GM21619 (cell line): ENCODE data around the gene NCCRP1.

Source experiments
- ATAC-seq: cut with Tn5 transposase; IDR thresholded peaks from one replicate; pipeline ENCODE4 v1.9.1; 2021; ENCODE audit not compliant: unreplicated experiment

NCCRP1 gene

GRCh38 chr19:39179754-39180153 is 17.0 kb upstream of the NCCRP1 start:
- no peak for ATAC-seq

- ATAC-seq: no peak
These were observed 16.0 kb upstream of the NCCRP1 start for GRCh38 chr19:39180749-39181148.

- no peak for ATAC-seq
These were observed 15.1 kb upstream of the NCCRP1 start for GRCh38 chr19:39181500-39182173.

GRCh38 chr19:39182174-39182505 is 14.6 kb upstream of the NCCRP1 start:
- no peak for ATAC-seq

- no peak for ATAC-seq
These were observed 13.7 kb upstream of the NCCRP1 start for GRCh38 chr19:39183104-39183503.

GRCh38 chr19:39186391-39186790 is 10.4 kb upstream of the NCCRP1 start:
- no peak for ATAC-seq

- ATAC-seq: no peak
These were observed 9.2 kb upstream of the NCCRP1 start for GRCh38 chr19:39187552-39187943.

GRCh38 chr19:39188960-39189359 is 7.8 kb upstream of the NCCRP1 start:
- ATAC-seq: no peak

- no peak for ATAC-seq
These were observed 6.0 kb upstream of the NCCRP1 start for GRCh38 chr19:39190768-39191167.

- no peak for ATAC-seq
These were observed 3.9 kb upstream of the NCCRP1 start for GRCh38 chr19:39192846-39193245.

GRCh38 chr19:39193803-39194202 is 3.0 kb upstream of the NCCRP1 start:
- ATAC-seq: no peak

GRCh38 chr19:39194832-39195542 is 1.8 kb upstream of the NCCRP1 start:
- no peak for ATAC-seq

- ATAC-seq: no peak
These were observed 1.0 kb upstream of the NCCRP1 start for GRCh38 chr19:39195755-39196154.

GRCh38 chr19:39196320-39196719 is 444 bp upstream of the NCCRP1 start:
- no peak for ATAC-seq

GRCh38 chr19:39197808-39198207 is 1.0 kb downstream of the NCCRP1 start:
- ATAC-seq: no peak

GRCh38 chr19:39199025-39199424 is 2.3 kb downstream of the NCCRP1 start:
- ATAC-seq: no peak

GRCh38 chr19:39200066-39200802 is 3.5 kb downstream of the NCCRP1 start:
- no peak for ATAC-seq

GRCh38 chr19:39200803-39201115 is 4.0 kb downstream of the NCCRP1 start:
- ATAC-seq: no peak

GRCh38 chr19:39202998-39203355 is 6.2 kb downstream of the NCCRP1 start:
- no peak for ATAC-seq

GRCh38 chr19:39203372-39204341 is 6.9 kb downstream of the NCCRP1 start, which contains the start of gene SYCN:
TSS of gene SYCN (minus strand) at chr19:39204263. CDS start at chr19:39204254, 9 bp downstream.
- ATAC-seq: no peak

- no peak for ATAC-seq
These were observed 8.6 kb downstream of the NCCRP1 start for GRCh38 chr19:39205449-39205764.
